HEK293 (cell line): Measurements from ENCODE around the gene FASN.
A peak's percentile ranks its signal among the peaks of the same experiment; 100 is the strongest.

Experiments used
- CTCF ChIA-PET: fragments of 350-600 bp; formaldehyde crosslinking; extraction: SDS; loops from one replicate; lab custom pipeline; 2021; ENCODE audit warnings: antibody characterized with exemption; lab: Yijun Ruan, JAX
- POLR2A ChIA-PET: fragments of 300-600 bp; formaldehyde crosslinking; extraction: SDS; loops from one replicate; lab custom pipeline; 2020; ENCODE audit warnings: antibody characterized with exemption, inconsistent platforms; lab: Yijun Ruan, JAX
- H3K27ac ChIP-seq: fragments of 200-500 bp; sonication (Bioruptor generic); 2 replicates; pipeline ENCODE4 v1.5.1; 2014; ENCODE audit warnings: low read depth, low read length, control low read depth, inconsistent platforms; ENCODE audit errors: extremely low read depth
- H3K36me3 ChIP-seq, 2 experiments: fragments of 200-500 bp in 1 of 2; sonication (Bioruptor generic) in 1 of 2; 1 replicate in 1 of 2; 2 replicates in 1 of 2; pipeline ENCODE4 v1.5.1; 2014 to 2017; ENCODE audit warnings: inconsistent platforms in 2 of 2, low read length in 2 of 2; ENCODE audit not compliant: control insufficient read depth in 2 of 2, insufficient read depth in 1 of 2
- H3K4me1 ChIP-seq: fragments of 200-500 bp; sonication (Bioruptor generic); 2 replicates; pipeline ENCODE4 v1.5.1; 2014; ENCODE audit warnings: mild to moderate bottlenecking, low read length, inconsistent platforms; ENCODE audit not compliant: control insufficient read depth, insufficient read depth
- H3K4me3 ChIP-seq: 2 replicates; pipeline ENCODE4 v1.5.1; 2011; ENCODE audit warnings: low read depth, mild to moderate bottlenecking, control low read depth, low read length, moderate library complexity
- H3K9me3 ChIP-seq: fragments of 200-500 bp; sonication (Bioruptor generic); 2 replicates; pipeline ENCODE4 v1.5.1; 2014; ENCODE audit warnings: low read depth, low read length, inconsistent platforms; ENCODE audit not compliant: control insufficient read depth, insufficient read depth
- GLIS1 ChIP-seq: fragments of 450-650 bp; formaldehyde crosslinking; IDR thresholded peaks from 2 replicates; pipeline ENCODE4 v1.5.1; 2016; ENCODE audit warnings: missing biosample characterization, missing genetic modification characterization
- KLF16 ChIP-seq: fragments of 450-650 bp; formaldehyde crosslinking; IDR thresholded peaks from 2 replicates; pipeline ENCODE4 v1.5.1; 2017; ENCODE audit warnings: missing biosample characterization, missing genetic modification characterization
- OVOL3 ChIP-seq: fragments of 450-650 bp; formaldehyde crosslinking; IDR thresholded peaks from 2 replicates; pipeline ENCODE4 v1.5.1; 2016; ENCODE audit warnings: missing biosample characterization, missing genetic modification characterization
- PBX3 ChIP-seq: sonication (generic); formaldehyde crosslinking; IDR thresholded peaks from 2 replicates; pipeline ENCODE4 v1.8.1; 2022; ENCODE audit warnings: mild to moderate bottlenecking, moderate library complexity, missing genetic modification reagents
- SETDB1 ChIP-seq: IDR thresholded peaks from one replicate; pipeline ENCODE4 v1.6.1; 2017; ENCODE audit warnings: mild to moderate bottlenecking, low read length, moderate library complexity, mixed read lengths; ENCODE audit not compliant: insufficient read length
- SP2 ChIP-seq: fragments of 450-650 bp; formaldehyde crosslinking; IDR thresholded peaks from 2 replicates; pipeline ENCODE4 v1.5.1; 2016; ENCODE audit warnings: missing biosample characterization, missing genetic modification characterization
- SP3 ChIP-seq: fragments of 450-650 bp; formaldehyde crosslinking; IDR thresholded peaks from 2 replicates; pipeline ENCODE4 v1.5.1; 2016; ENCODE audit warnings: missing biosample characterization, missing genetic modification characterization
- TRIM28 ChIP-seq: IDR thresholded peaks from 2 replicates; pipeline ENCODE4 v1.6.1; 2011; ENCODE audit warnings: low read length, control low read depth, borderline replicate concordance
- ZBTB21 ChIP-seq: fragments of 450-650 bp; formaldehyde crosslinking; IDR thresholded peaks from 2 replicates; pipeline ENCODE4 v1.5.1; 2017; ENCODE audit warnings: missing biosample characterization, missing genetic modification characterization
- ZBTB49 ChIP-seq: fragments of 450-650 bp; formaldehyde crosslinking; IDR thresholded peaks from 2 replicates; pipeline ENCODE4 v1.5.1; 2016; ENCODE audit warnings: missing biosample characterization, missing genetic modification characterization, low read depth
- ZNF112 ChIP-seq: fragments of 450-650 bp; formaldehyde crosslinking; IDR thresholded peaks from 2 replicates; pipeline ENCODE4 v1.5.0; 2017; ENCODE audit warnings: missing biosample characterization, missing genetic modification characterization
- ZNF132 ChIP-seq: fragments of 450-650 bp; formaldehyde crosslinking; IDR thresholded peaks from 2 replicates; pipeline ENCODE4 v1.5.1; 2017; ENCODE audit warnings: missing biosample characterization, missing genetic modification characterization, borderline replicate concordance
- ZNF23 ChIP-seq: fragments of 450-650 bp; formaldehyde crosslinking; IDR thresholded peaks from 2 replicates; pipeline ENCODE4 v1.5.1; 2016; ENCODE audit warnings: missing biosample characterization, missing genetic modification characterization, borderline replicate concordance
- ZNF302 ChIP-seq: fragments of 450-650 bp; formaldehyde crosslinking; IDR thresholded peaks from 2 replicates; pipeline ENCODE4 v1.5.1; 2016; ENCODE audit warnings: missing biosample characterization, missing genetic modification characterization, low read depth
- ZNF341 ChIP-seq: fragments of 450-650 bp; formaldehyde crosslinking; IDR thresholded peaks from 2 replicates; pipeline ENCODE4; 2016; ENCODE audit warnings: low read depth, missing biosample characterization, missing genetic modification characterization
- ZNF366 ChIP-seq: fragments of 450-650 bp; formaldehyde crosslinking; conservative IDR thresholded peaks from 2 replicates; pipeline ENCODE4 v1.5.1; 2016; ENCODE audit warnings: missing biosample characterization, missing genetic modification characterization
- ZNF664 ChIP-seq: fragments of 450-650 bp; formaldehyde crosslinking; IDR thresholded peaks from 2 replicates; pipeline ENCODE4 v1.5.1; 2016; ENCODE audit warnings: missing biosample characterization, missing genetic modification characterization
- ZSCAN4 ChIP-seq: fragments of 450-650 bp; formaldehyde crosslinking; IDR thresholded peaks from 2 replicates; pipeline ENCODE4 v1.5.1; 2017; ENCODE audit warnings: missing biosample characterization, missing genetic modification characterization
- TF ChIP-seq, protein P1 (sequence below): fragments of 450-650 bp; formaldehyde crosslinking; IDR thresholded peaks from 2 replicates; pipeline ENCODE4 v1.5.1; 2016; ENCODE audit warnings: missing biosample characterization, missing genetic modification characterization, borderline replicate concordance

Gene FASN

GRCh38 chr17:82054351-82055022 is 43.5 kb downstream of the FASN start:
- TF ChIP-seq ZBTB21 (tag by site-specific recombination) (no peak), OVOL3 (tag by site-specific recombination) (no peak), SP2 (no peak), ZNF132 (tag by site-specific recombination) (no peak), ZBTB49 (tag by site-specific recombination) (no peak), ZNF664 (no peak), SETDB1 (no peak), TRIM28 (no peak), GLIS1 (tag by site-specific recombination) (no peak), ZSCAN4 (tag by site-specific recombination) (no peak), ZNF302 (tag by site-specific recombination) (no peak), ZNF23 (tag by site-specific recombination) (no peak), SP3 (tag by site-specific recombination) (no peak), ZNF366 (no peak), KLF16 (no peak), PBX3 (CRISPR knock-in tag) (no peak), ZNF341 (tag by site-specific recombination) (no peak), ZNF112 (tag by site-specific recombination) (no peak)
- TF ChIP-seq, protein P1, sequence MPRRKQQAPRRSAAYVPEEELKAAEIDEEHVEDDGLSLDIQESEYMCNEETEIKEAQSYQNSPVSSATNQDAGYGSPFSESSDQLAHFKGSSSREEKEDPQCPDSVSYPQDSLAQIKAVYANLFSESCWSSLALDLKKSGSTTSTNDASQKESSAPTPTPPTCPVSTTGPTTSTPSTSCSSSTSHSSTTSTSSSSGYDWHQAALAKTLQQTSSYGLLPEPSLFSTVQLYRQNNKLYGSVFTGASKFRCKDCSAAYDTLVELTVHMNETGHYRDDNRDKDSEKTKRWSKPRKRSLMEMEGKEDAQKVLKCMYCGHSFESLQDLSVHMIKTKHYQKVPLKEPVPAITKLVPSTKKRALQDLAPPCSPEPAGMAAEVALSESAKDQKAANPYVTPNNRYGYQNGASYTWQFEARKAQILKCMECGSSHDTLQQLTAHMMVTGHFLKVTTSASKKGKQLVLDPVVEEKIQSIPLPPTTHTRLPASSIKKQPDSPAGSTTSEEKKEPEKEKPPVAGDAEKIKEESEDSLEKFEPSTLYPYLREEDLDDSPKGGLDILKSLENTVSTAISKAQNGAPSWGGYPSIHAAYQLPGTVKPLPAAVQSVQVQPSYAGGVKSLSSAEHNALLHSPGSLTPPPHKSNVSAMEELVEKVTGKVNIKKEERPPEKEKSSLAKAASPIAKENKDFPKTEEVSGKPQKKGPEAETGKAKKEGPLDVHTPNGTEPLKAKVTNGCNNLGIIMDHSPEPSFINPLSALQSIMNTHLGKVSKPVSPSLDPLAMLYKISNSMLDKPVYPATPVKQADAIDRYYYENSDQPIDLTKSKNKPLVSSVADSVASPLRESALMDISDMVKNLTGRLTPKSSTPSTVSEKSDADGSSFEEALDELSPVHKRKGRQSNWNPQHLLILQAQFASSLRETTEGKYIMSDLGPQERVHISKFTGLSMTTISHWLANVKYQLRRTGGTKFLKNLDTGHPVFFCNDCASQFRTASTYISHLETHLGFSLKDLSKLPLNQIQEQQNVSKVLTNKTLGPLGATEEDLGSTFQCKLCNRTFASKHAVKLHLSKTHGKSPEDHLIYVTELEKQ (tag by site-specific recombination) = no peak
- TF ChIP-seq, all 188 proteins: peak for 0
- Histone ChIP-seq H3K4me3 (no peak overlapping the region), H3K4me1 (peaks cover 7% of the 10 kb centered on the region), H3K9me3 (no peaks in the 10 kb centered on the region), H3K27ac (peak overlapping the region; percentile 36; the same call in 1 of the 2 replicates), H3K36me3 (peaks cover 0 to 78% of the 10 kb centered on the region in 2 experiments; a peak in 2 of 3 replicates)
- ChIA-PET POLR2A (interaction anchor here (2.1 to 14.2 kb wide), 4 partner anchors 10 to 31 kb away, joined by 4 to 96 read pairs (median 38); partner anchors contain the start of genes CENPX, DCXR, LRRC45 and RAC3), CTCF (interaction anchor here (0.7 to 1.8 kb wide), 3 partner anchors 17 to 28 kb away, joined by 3 to 8 read pairs (median 5); partner anchors contain the start of gene DCXR)
